IPS-11a (cell line): ENCODE measurements around the gene RELB.
A peak's percentile ranks its signal among the peaks of the same experiment; 100 is the strongest.

Source experiments
- H3K4me3 ChIP-seq: one replicate; pipeline ENCODE4 v1.5.1; 2013; ENCODE audit warnings: low read depth, low read length, control low read depth

RELB gene

GRCh38 chr19:45016388-45017314 lies 15.4 kb downstream of the RELB start:
- no peak overlapping the region for H3K4me3 ChIP-seq

- H3K4me3 ChIP-seq: no peak overlapping the region
Observed at GRCh38 chr19:45019187-45019586, 17.9 kb downstream of the RELB start.

- H3K4me3 ChIP-seq: no peak overlapping the region
Observed at GRCh38 chr19:45020071-45020470, 18.8 kb downstream of the RELB start.

GRCh38 chr19:45021971-45022370 lies 20.7 kb downstream of the RELB start:
- H3K4me3 ChIP-seq: no peak overlapping the region

- H3K4me3 ChIP-seq: no peak overlapping the region
Observed at GRCh38 chr19:45023048-45023447, 21.8 kb downstream of the RELB start.

GRCh38 chr19:45025264-45025663 lies 24.0 kb downstream of the RELB start:
- H3K4me3 ChIP-seq: no peak overlapping the region

GRCh38 chr19:45027371-45027770 lies 26.1 kb downstream of the RELB start:
- no peak overlapping the region for H3K4me3 ChIP-seq

GRCh38 chr19:45030825-45031224 lies 29.6 kb downstream of the RELB start:
- H3K4me3 ChIP-seq: no peak overlapping the region

- H3K4me3 ChIP-seq: no peak overlapping the region
Observed at GRCh38 chr19:45032421-45032820, 31.2 kb downstream of the RELB start.

- no peak overlapping the region for H3K4me3 ChIP-seq
Observed at GRCh38 chr19:45035755-45036154, 34.5 kb downstream of the RELB start.

GRCh38 chr19:45037393-45038169 lies 36.3 kb downstream of the RELB start:
- no peak overlapping the region for H3K4me3 ChIP-seq

- peak within 1 kb of the TSS; percentile 96 for H3K4me3 ChIP-seq
Observed at GRCh38 chr19:45038931-45039893, 37.9 kb downstream of the RELB start, which contains the start of gene CLASRP. Gene CLASRP, plus strand, starts transcription at chr19:45039045. Its CDS starts 1,168 bp downstream, at chr19:45040213.

- H3K4me3 ChIP-seq: no peak overlapping the region
Observed at GRCh38 chr19:45040059-45040771, 39.0 kb downstream of the RELB start.

GRCh38 chr19:45041125-45041524 lies 39.9 kb downstream of the RELB start:
- H3K4me3 ChIP-seq: no peak overlapping the region

GRCh38 chr19:45045671-45046353 lies 44.5 kb downstream of the RELB start:
- H3K4me3 ChIP-seq: no peak overlapping the region

GRCh38 chr19:45046355-45046754 lies 45.1 kb downstream of the RELB start:
- H3K4me3 ChIP-seq: no peak overlapping the region

GRCh38 chr19:45047188-45047797 lies 46.0 kb downstream of the RELB start:
- H3K4me3 ChIP-seq: no peak overlapping the region

- no peak overlapping the region for H3K4me3 ChIP-seq
Observed at GRCh38 chr19:45049073-45049736, 47.9 kb downstream of the RELB start.

GRCh38 chr19:45050036-45050435 lies 48.8 kb downstream of the RELB start:
- no peak overlapping the region for H3K4me3 ChIP-seq
